Left colon (tissue), 2 donors: ENCODE measurements around the gene FLT3LG. TPM values are rescaled to one million over a fixed set of nuclear protein-coding genes. Genes with fewer than 3 reads are reported as not detected.
A peak's percentile ranks its signal among the peaks of the same experiment; 100 is the strongest.

Experiments used
- ATAC-seq: fragments of 200-7000 bp; cut with Tn5 transposase; one replicate; pipeline ENCODE4 v1.9.1; 2020; ENCODE audit warnings: mild to moderate bottlenecking, moderate library complexity
- DNase-seq, 2 donors: peaks; one replicate each; pipeline ENCODE4 v3.0.0-alpha.2; 2020
- intact Hi-C, 2 donors: fragments of 100-400 bp; cut with DNase I in 1 of 2; cut with micrococcal nuclease in 1 of 2; formaldehyde crosslinking; loops; one replicate each; pipeline versions ENCODE4 v1.11.2 to v1.14.0; 2022; cut with DNase I, micrococcal nuclease
- microRNA-seq, 2 donors: library from miRNA; unstranded; fragments of <30 nt; microRNA quantifications; one replicate each; pipeline versions ENCODE4 v1.1.0 to v1.2.0, GENCODE V29; 2020
- total RNA-seq, 2 donors: library from RNA; stranded (reverse); fragmentation: NEBNext Ultra II Directional; extraction: Animal tissue kit (Norgen Biotek cat#: 25700); gene quantifications; one replicate each; pipeline ENCODE4 v1.2.1, GENCODE V29; 2021
- donor health status: DM: no; HTN: no; CAD: no.
- donor health status: DM: yes; HTN: yes; CAD: no.

FLT3LG gene
- total RNA-seq, 2 donors from 2014 or later = 3.4 to 6.4 TPM

DNA sequence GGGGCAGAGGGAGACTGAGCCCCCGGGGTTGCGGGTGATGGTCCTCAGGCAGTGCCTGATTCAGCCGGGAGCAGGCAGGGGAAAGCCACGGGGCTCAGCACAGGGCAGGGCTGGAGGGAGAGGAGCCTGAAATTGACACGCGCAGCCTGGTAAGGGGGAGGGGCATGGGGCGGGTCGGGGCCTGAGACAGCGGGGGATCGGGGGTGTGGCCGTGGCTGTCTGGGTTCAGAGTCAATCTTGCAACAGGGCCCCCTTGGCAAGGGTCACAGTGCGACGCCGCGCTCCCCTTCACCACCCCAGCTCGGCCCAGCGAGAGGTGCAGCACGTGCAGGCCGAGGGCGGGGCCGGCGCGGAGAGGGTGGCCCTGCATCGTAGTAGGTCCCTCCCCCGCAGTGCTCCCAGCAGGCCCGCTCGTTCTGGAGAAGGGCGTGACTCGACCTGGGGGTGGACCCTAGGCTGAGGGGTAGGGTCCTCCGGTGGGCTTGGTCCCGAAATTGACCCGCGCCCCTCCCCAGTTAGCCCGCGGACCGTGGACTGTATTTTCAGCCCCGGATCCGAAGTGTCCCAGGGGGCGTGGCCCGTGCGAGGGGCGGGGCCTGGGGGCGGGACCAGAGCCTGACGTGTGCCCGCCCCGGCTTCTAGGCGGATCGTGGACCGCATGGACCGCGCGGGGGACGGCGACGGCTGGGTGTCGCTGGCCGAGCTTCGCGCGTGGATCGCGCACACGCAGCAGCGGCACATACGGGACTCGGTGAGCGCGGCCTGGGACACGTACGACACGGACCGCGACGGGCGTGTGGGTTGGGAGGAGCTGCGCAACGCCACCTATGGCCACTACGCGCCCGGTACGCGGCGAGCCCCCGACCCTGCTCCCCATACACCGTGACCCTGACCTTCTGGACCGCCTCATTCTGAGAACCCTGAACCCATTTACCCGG lies 59.8 kb downstream of the FLT3LG start:
- DNase-seq = peak in 1 of 2 donors; percentile 77
- ATAC-seq = peak; percentile 86
- intact Hi-C loops = no loop called here

DNA sequence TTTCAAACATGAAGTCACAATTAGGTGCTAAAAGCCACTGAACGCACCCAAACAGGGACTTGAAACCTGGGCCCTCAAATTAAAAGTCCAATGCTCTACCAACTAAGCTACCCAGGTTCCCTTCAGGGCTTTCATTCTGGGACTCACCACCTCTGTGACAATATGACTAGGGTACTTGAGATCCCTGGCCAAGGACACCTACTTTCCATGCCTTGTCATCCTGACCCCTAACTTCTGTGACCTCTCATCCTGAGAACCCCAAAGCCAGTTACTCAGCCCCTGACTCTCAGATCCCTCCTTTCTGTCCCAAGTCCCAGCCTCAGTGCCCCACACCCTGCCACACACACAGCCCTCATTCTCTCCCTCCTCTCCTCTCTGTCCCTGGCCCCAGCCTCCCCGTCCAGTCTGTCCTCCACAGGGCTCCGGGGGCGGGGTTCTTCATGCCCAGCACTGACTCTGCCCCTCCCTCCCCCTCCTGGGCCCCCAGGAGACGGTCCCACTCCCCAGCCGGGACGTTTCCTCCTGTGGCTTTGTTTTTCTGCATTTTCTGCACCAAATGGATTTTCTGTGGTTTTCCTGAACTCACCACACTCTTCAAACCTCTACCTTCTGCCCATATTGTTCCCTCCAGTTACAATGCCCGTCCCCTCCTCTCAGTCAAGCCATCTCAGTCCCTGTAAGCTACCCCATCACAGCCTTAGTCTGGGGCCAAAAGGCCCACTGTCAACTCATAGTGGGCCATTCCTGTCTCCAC lies 60.8 kb downstream of the FLT3LG start:
- intact Hi-C loops = no loop called here
- DNase-seq (no peak), ATAC-seq (no peak)

Small RNA genes within 50 kb of the gene (microRNA-seq; reads per million reads assigned to microRNA genes)
- gene MIR150 = 1,016 to 1,277 reads per million in 2 donors

Other genes with a start within 250 kb of the FLT3LG start
- gene SLC6A16, start 149.0 kb upstream of the FLT3LG start, total RNA-seq = under 1 TPM; 0.43 to 0.50 TPM
- gene CD37, start 138.8 kb upstream of the FLT3LG start, total RNA-seq = 1 to 10 TPM; 5.6 to 9.6 TPM
- gene TEAD2, start 111.8 kb upstream of the FLT3LG start, total RNA-seq = 10 to 100 TPM; 11.8 to 18.0 TPM
- gene DKKL1, start 110.3 kb upstream of the FLT3LG start, total RNA-seq = not detected
- not detected for gene KASH5, start 86.0 kb upstream of the FLT3LG start, total RNA-seq
- not detected for gene PTH2, start 50.8 kb upstream of the FLT3LG start, total RNA-seq
- not detected for gene GFY, start 48.8 kb upstream of the FLT3LG start, total RNA-seq
- under 1 TPM; 0.24 to 0.81 TPM for gene SLC17A7, start 32.7 kb upstream of the FLT3LG start, total RNA-seq
- gene PIH1D1, start 22.4 kb upstream of the FLT3LG start, total RNA-seq = 10 to 100 TPM; 62.9 to 74.1 TPM
- gene ALDH16A1, start 21.0 kb upstream of the FLT3LG start, total RNA-seq = 10 to 100 TPM; 24.9 to 31.5 TPM
- gene RPL13A, start 13.4 kb downstream of the FLT3LG start, total RNA-seq = 1,000 to 10,000 TPM; 2,164 to 2,325 TPM
- gene RPS11, start 22.2 kb downstream of the FLT3LG start, total RNA-seq = 1,000 to 10,000 TPM; 1,501 to 1,657 TPM
- 100 to 1,000 TPM; 411 to 508 TPM for gene FCGRT, start 38.4 kb downstream of the FLT3LG start, total RNA-seq
- gene RCN3, start 53.8 kb downstream of the FLT3LG start, total RNA-seq = 10 to 100 TPM; 18.2 to 21.7 TPM
- 10 to 100 TPM; 62.8 to 66.4 TPM for gene NOSIP, start 106.3 kb downstream of the FLT3LG start, total RNA-seq
- gene PRRG2, start 107.1 kb downstream of the FLT3LG start, total RNA-seq = 10 to 100 TPM; 22.4 to 26.1 TPM
- 10 to 100 TPM; 20.5 to 26.4 TPM for gene PRR12, start 117.0 kb downstream of the FLT3LG start, total RNA-seq
- 10 to 100 TPM; 41.7 to 76.6 TPM for gene RRAS, start 165.9 kb downstream of the FLT3LG start, total RNA-seq
- 10 to 100 TPM; 60.9 to 62.7 TPM for gene SCAF1, start 168.0 kb downstream of the FLT3LG start, total RNA-seq
- 10 to 100 TPM; 69.0 to 83.1 TPM for gene IRF3, start 191.6 kb downstream of the FLT3LG start, total RNA-seq
- 10 to 100 TPM; 13.8 to 14.9 TPM for gene BCL2L12, start 191.7 kb downstream of the FLT3LG start, total RNA-seq
- 10 to 100 TPM; 66.7 to 83.9 TPM for gene PRMT1, start 203.1 kb downstream of the FLT3LG start, total RNA-seq
- gene ADM5, start 215.4 kb downstream of the FLT3LG start, total RNA-seq = 1 to 10 TPM in 1 of 2 donors, under 1 TPM in 1; 0.98 to 1.1 TPM
- 1 to 10 TPM; 1.5 to 2.0 TPM for gene CPT1C, start 216.9 kb downstream of the FLT3LG start, total RNA-seq